H1 (cell line): Measurements from ENCODE around the gene BCL2. TPM values are rescaled to one million over a fixed set of nuclear protein-coding genes. Genes with fewer than 3 reads are reported as not detected.
A peak's percentile ranks its signal among the peaks of the same experiment; 100 is the strongest.

Experiments
- CTCF ChIA-PET: fragments of 300-600 bp; sonication (Branson Sonifier 250); formaldehyde crosslinking; loops from one replicate; lab custom pipeline; 2021; ENCODE audit not compliant: partially characterized antibody; lab: Charles Lee
- POLR2A ChIA-PET: fragments of 300-600 bp; sonication (Branson Sonifier 250); formaldehyde crosslinking; loops from one replicate; lab custom pipeline; 2021; ENCODE audit warnings: inconsistent platforms; ENCODE audit not compliant: partially characterized antibody; lab: Charles Lee
- DNase-seq, 2 experiments: peaks; one replicate each; pipeline versions ENCODE4 v3.0.0 to v3.0.0-alpha.2; 2010 to 2022; ENCODE audit warnings: low spot score in 2 of 2, low read depth in 1 of 2, mixed read lengths in 1 of 2
- FAIRE-seq: peaks from 2 replicates; lab custom pipeline; 2011; peaks lifted over from hg19 to GRCh38; lab: Jason Lieb, UNC
- H2AFZ ChIP-seq: 2 replicates; pipeline ENCODE4 v1.8.1; 2012; ENCODE audit warnings: low read length, inconsistent platforms
- H2AK5ac ChIP-seq: 2 replicates; pipeline ENCODE4 v1.6.1; 2013; ENCODE audit warnings: low read depth, low read length
- H2BK120ac ChIP-seq: replicated peaks from 2 replicates; pipeline ENCODE3; 2013; ENCODE audit warnings: low read depth, low read length, inconsistent platforms
- H2BK12ac ChIP-seq: 2 replicates; pipeline ENCODE4 v1.6.1; 2013; ENCODE audit warnings: low read depth, low read length
- H2BK15ac ChIP-seq: 2 replicates; pipeline ENCODE4 v1.6.1; 2013; ENCODE audit warnings: low read length
- H2BK20ac ChIP-seq: 2 replicates; pipeline ENCODE4 v1.6.1; 2013; ENCODE audit warnings: low read length
- H2BK5ac ChIP-seq: 2 replicates; pipeline ENCODE4 v1.6.1; 2013; ENCODE audit warnings: low read depth, low read length
- H3K14ac ChIP-seq: 2 replicates; pipeline ENCODE4 v1.6.1; 2013; ENCODE audit warnings: inconsistent platforms; ENCODE audit not compliant: insufficient read length
- H3K18ac ChIP-seq: 2 replicates; pipeline ENCODE4 v1.6.1; 2013; ENCODE audit warnings: low read length; ENCODE audit errors: extremely low read depth
- H3K23ac ChIP-seq: 2 replicates; pipeline ENCODE4 v1.6.1; 2013; ENCODE audit warnings: inconsistent platforms; ENCODE audit not compliant: insufficient read length
- H3K23me2 ChIP-seq: 2 replicates; pipeline ENCODE4 v1.6.1; 2013; ENCODE audit warnings: low read depth, low read length
- H3K27ac ChIP-seq: 2 replicates; pipeline ENCODE4 v1.6.1; 2011; ENCODE audit warnings: low read depth, low read length, inconsistent platforms
- H3K27me3 ChIP-seq, 4 experiments: replicated peaks in 1 of 4; 1 replicate in 1 of 4; 2 replicates in 3 of 4; pipeline versions ENCODE4 v1.6.1 to v1.8.1; 2011 to 2013; ENCODE audit warnings: low read length in 3 of 4, mild to moderate bottlenecking in 3 of 4, inconsistent platforms in 2 of 4, mixed read lengths in 2 of 4, moderate library complexity in 1 of 4; ENCODE audit not compliant: control insufficient read depth in 3 of 4, insufficient read depth in 3 of 4; ENCODE audit errors: extremely low read depth in 1 of 4
- H3K36me3 ChIP-seq, 4 experiments: 2 replicates each; pipeline versions ENCODE4 v1.6.1 to v1.8.1; 2011 to 2013; ENCODE audit warnings: mild to moderate bottlenecking in 4 of 4, low read length in 3 of 4, moderate library complexity in 2 of 4, control low read depth in 1 of 4, inconsistent platforms in 1 of 4; ENCODE audit not compliant: insufficient read depth in 4 of 4, control insufficient read depth in 2 of 4
- H3K4ac ChIP-seq: replicated peaks from 2 replicates; pipeline ENCODE3; 2013; ENCODE audit warnings: low read length, low read depth, mixed read lengths, inconsistent platforms; ENCODE audit not compliant: insufficient read length
- H3K4me1 ChIP-seq, 4 experiments: replicated peaks in 1 of 4; 1 replicate in 1 of 4; 2 replicates in 3 of 4; pipeline versions ENCODE4 v1.6.1 to v1.8.1; 2011 to 2013; ENCODE audit warnings: low read length in 3 of 4, inconsistent platforms in 2 of 4, mixed read lengths in 1 of 4; ENCODE audit not compliant: insufficient read depth in 4 of 4, control insufficient read depth in 3 of 4
- H3K4me2 ChIP-seq, 2 experiments: 2 replicates each; pipeline versions ENCODE4 v1.6.1 to v1.8.1; 2011 to 2013; ENCODE audit warnings: low read depth in 2 of 2, low read length in 2 of 2, control low read depth in 1 of 2, inconsistent platforms in 1 of 2, mild to moderate bottlenecking in 1 of 2; ENCODE audit not compliant: insufficient read depth in 1 of 2
- H3K4me3 ChIP-seq, 4 experiments: fragments of 200-600, 300-600 bp in 1 of 4; sonication (generic), shearing (Covaris generic), sonication (Bioruptor Twin) in 1 of 4; 2 replicates each; pipeline versions ENCODE4 v1.5.1 to v1.8.1; 2011 to 2016; ENCODE audit warnings: low read length in 4 of 4, low read depth in 3 of 4, control low read depth in 2 of 4, inconsistent platforms in 2 of 4, mild to moderate bottlenecking in 2 of 4, mixed read lengths in 1 of 4, moderate library complexity in 1 of 4; ENCODE audit not compliant: insufficient read depth in 2 of 4; ENCODE audit errors: extremely low read depth in 1 of 4
- H3K56ac ChIP-seq: replicated peaks from 2 replicates; pipeline ENCODE3; 2013; ENCODE audit warnings: low read depth, mild to moderate bottlenecking, mixed read lengths, low read length, inconsistent platforms; ENCODE audit not compliant: insufficient read length
- H3K79me1 ChIP-seq: 2 replicates; pipeline ENCODE4 v1.6.1; 2013; ENCODE audit warnings: low read depth, low read length, control low read depth
- H3K79me2 ChIP-seq, 2 experiments: 2 replicates each; pipeline versions ENCODE4 v1.6.1 to v1.8.1; 2012 to 2013; ENCODE audit warnings: low read length in 2 of 2, mild to moderate bottlenecking in 2 of 2, inconsistent platforms in 1 of 2; ENCODE audit not compliant: insufficient read depth in 2 of 2, control insufficient read depth in 1 of 2
- H3K9ac ChIP-seq, 4 experiments: replicated peaks in 1 of 4; 1 replicate in 1 of 4; 2 replicates in 3 of 4; pipeline versions ENCODE4 v1.6.1 to v1.8.1; 2011 to 2013; ENCODE audit warnings: low read depth in 3 of 4, low read length in 3 of 4, control low read depth in 2 of 4, mild to moderate bottlenecking in 2 of 4, moderate library complexity in 2 of 4, inconsistent platforms in 1 of 4; ENCODE audit errors: extremely low read depth in 1 of 4
- H3K9me3 ChIP-seq, 2 experiments: 2 replicates each; pipeline versions ENCODE4 v1.6.1 to v1.8.1; 2012 to 2013; ENCODE audit warnings: mild to moderate bottlenecking in 2 of 2, moderate library complexity in 2 of 2, control low read depth in 1 of 2, inconsistent platforms in 1 of 2, low read depth in 1 of 2, low read length in 1 of 2, mixed read lengths in 1 of 2; ENCODE audit not compliant: insufficient read depth in 2 of 2
- H4K20me1 ChIP-seq, 2 experiments: replicated peaks in 1 of 2; 2 replicates each; pipeline versions ENCODE3 to v1.8.1; 2011 to 2013; ENCODE audit warnings: inconsistent platforms in 2 of 2, low read length in 2 of 2, mild to moderate bottlenecking in 1 of 2; ENCODE audit not compliant: insufficient read depth in 2 of 2, control insufficient read depth in 1 of 2
- H4K5ac ChIP-seq: 2 replicates; pipeline ENCODE4 v1.6.1; 2013; ENCODE audit warnings: low read length, low read depth, mixed read lengths, inconsistent platforms; ENCODE audit not compliant: insufficient read length
- H4K8ac ChIP-seq: 2 replicates; pipeline ENCODE4 v1.8.0; 2013; ENCODE audit warnings: mild to moderate bottlenecking, moderate library complexity, low read length, inconsistent platforms; ENCODE audit not compliant: insufficient read depth; ENCODE audit errors: extremely low read depth
- H4K91ac ChIP-seq: replicated peaks from 2 replicates; pipeline ENCODE3; 2013; ENCODE audit warnings: low read length, mixed read lengths, inconsistent platforms; ENCODE audit not compliant: insufficient read length
- BCL11A ChIP-seq, 2 experiments: IDR thresholded peaks; one replicate each; pipeline ENCODE4 v1.6.1; 2011; ENCODE audit warnings: low read depth in 2 of 2, low read length in 2 of 2, mild to moderate bottlenecking in 2 of 2
- FOSL1 ChIP-seq: IDR thresholded peaks from 2 replicates; pipeline ENCODE4 v1.6.1; 2011; ENCODE audit warnings: mild to moderate bottlenecking, low read depth, low read length, moderate library complexity; ENCODE audit not compliant: insufficient read depth
- KDM5A ChIP-seq: fragments of 200-600 bp; IDR thresholded peaks from 2 replicates; pipeline ENCODE4 v1.7.1; 2012; ENCODE audit warnings: mild to moderate bottlenecking, low read length, inconsistent platforms, mixed read lengths
- POLR2A ChIP-seq, 2 experiments: IDR thresholded peaks; 1 replicate in 1 of 2; 2 replicates in 1 of 2; pipeline ENCODE4 v1.6.1; 2011; ENCODE audit warnings: low read depth in 2 of 2, low read length in 2 of 2, mild to moderate bottlenecking in 2 of 2; ENCODE audit errors: control extremely low read depth in 1 of 2
- RXRA ChIP-seq: IDR thresholded peaks from 2 replicates; pipeline ENCODE4 v1.6.1; 2011; ENCODE audit warnings: low read depth, mild to moderate bottlenecking, low read length, moderate library complexity; ENCODE audit not compliant: insufficient read depth
- SAP30 ChIP-seq: fragments of 300-600 bp; sonication (generic); IDR thresholded peaks from 2 replicates; pipeline ENCODE4 v1.7.1; 2012; ENCODE audit warnings: low read length, moderate library complexity, mild to moderate bottlenecking, inconsistent platforms; ENCODE audit not compliant: insufficient read depth, insufficient replicate concordance
- SIX5 ChIP-seq: IDR thresholded peaks from 2 replicates; pipeline ENCODE4 v1.6.1; 2011; ENCODE audit warnings: mild to moderate bottlenecking, low read depth, low read length
- YY1 ChIP-seq: IDR thresholded peaks from 2 replicates; pipeline ENCODE4 v1.6.1; 2011; ENCODE audit warnings: low read depth, mild to moderate bottlenecking, low read length
- WGBS, 2 experiments: shearing (Covaris generic) in 1 of 2; methylation state at CpG; one replicate each; pipeline versions ENCODE4 v1.1.6 to v1.1.7; 2013 to 2015; ENCODE audit warnings: low lambda C conversion rate in 2 of 2, mixed read lengths in 2 of 2, inconsistent platforms in 1 of 2, low coverage in 1 of 2, missing lambda C conversion rate in 1 of 2; ENCODE audit not compliant: insufficient replicate concordance in 2 of 2, insufficient coverage in 1 of 2, insufficient read length in 1 of 2; ENCODE audit errors: extremely low coverage in 1 of 2, missing lambda C conversion rate in 1 of 2; 5-methylcytosine and 5-hydroxymethylcytosine counted together
- polyA plus RNA-seq, 7 experiments: library from polyadenylated mRNA; depleted of rRNA in 3 of 7; stranded (reverse) in 5 of 7; unstranded in 2 of 7; fragments of >200 nt in 5 of 7; fragments of 200-250 nt in 2 of 7; gene quantifications; 1 replicate in 5 of 7; 2 replicates in 1 of 7; 4 replicates in 1 of 7; pipeline versions ENCODE4 v1.2.1 to v1.2.3, GENCODE V29; 2011 to 2013; ENCODE audit warnings: missing spikeins in 2 of 7, mixed read lengths in 2 of 7
- total RNA-seq: library from RNA; stranded (reverse); fragmentation: NEBNext Ultra II Directional; extraction: Animal tissue kit (Norgen Biotek cat#: 25700); gene quantifications from 2 replicates; pipeline ENCODE4 v1.2.1, GENCODE V29; 2021

BCL2 gene
- total and polyA plus RNA-seq, 2 of the 8 experiments (the other 6 are each of a cell fraction or from before 2014, with no cell fraction given) = 0.59 to 4.5 TPM

DNA sequence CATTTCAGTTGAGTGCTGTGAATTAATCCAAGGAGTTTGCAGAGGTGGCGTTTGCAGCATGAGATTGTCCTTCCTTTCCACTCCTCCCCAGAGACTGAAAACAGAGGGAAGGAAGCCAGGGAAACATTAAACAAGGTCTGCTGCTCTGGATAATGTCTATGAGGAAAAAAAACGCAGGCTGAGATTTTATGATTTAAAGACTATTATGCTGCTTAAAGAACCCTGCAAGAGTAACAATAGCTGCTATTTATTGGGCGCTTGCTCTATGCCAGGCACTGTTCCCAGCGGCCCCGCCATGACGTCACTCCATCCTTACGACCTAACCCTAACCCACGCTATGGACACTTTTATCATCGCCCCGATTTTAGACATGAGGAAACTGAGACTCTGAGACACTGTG lies 222.4 kb downstream of the BCL2 start:
- Histone ChIP-seq H3K9me3 (no peaks in the 10 kb centered on the region), H2BK120ac (no peak overlapping the region), H3K4ac (no peak overlapping the region), H2BK5ac (no peak overlapping the region), H4K91ac (no peak overlapping the region), H2AFZ (no peak overlapping the region), H3K14ac (no peak overlapping the region), H2AK5ac (no peak overlapping the region), H3K79me1 (no peaks in the 10 kb centered on the region), H3K4me3 (no peak overlapping the region), H4K8ac (no peak overlapping the region), H3K4me1 (peaks cover 0 to 2% (median 0%) of the 10 kb centered on the region in 4 experiments; a peak in 1 of 7 replicates), H3K36me3 (no peaks in the 10 kb centered on the region), H3K18ac (no peak overlapping the region), H3K9ac (no peak overlapping the region), H2BK15ac (0 out of 2 replicates have a peak overlapping the region, but pooled peaks have one; percentile 8), H2BK12ac (no peak overlapping the region), H3K27me3 (no peaks in the 10 kb centered on the region), H4K5ac (no peak overlapping the region), H3K23me2 (peaks cover 1% of the 10 kb centered on the region; the same call in 1 of the 2 replicates), H3K4me2 (no peak overlapping the region), H4K20me1 (peaks cover 0 to 1% of the 10 kb centered on the region in 2 experiments), H2BK20ac (no peak overlapping the region), H3K23ac (no peak overlapping the region), H3K56ac (no peak overlapping the region), H3K79me2 (no peaks in the 10 kb centered on the region), H3K27ac (no peak overlapping the region)
- POLR2A ChIA-PET = no interaction called here
- DNase-seq (no peak), FAIRE-seq (no peak)
- no peak for TF ChIP-seq RXRA
- no peak for TF ChIP-seq POLR2A (IDR thresholded peaks at IDR 0.05; ENCODE audit: control extremely low read depth in 1 of 2, low read depth in 2 of 2, low read length in 2 of 2)
- TF ChIP-seq SAP30 = no peak
- TF ChIP-seq BCL11A (IDR thresholded peaks at IDR 0.05; ENCODE audit: low read depth in 2 of 2, low read length in 2 of 2) = no peak
- no peak for TF ChIP-seq KDM5A
- TF ChIP-seq SIX5 = no peak
- no peak for TF ChIP-seq FOSL1
- no peak for TF ChIP-seq YY1
- CTCF ChIA-PET = interaction anchor here (0.9 to 2.0 kb wide), 5 partner anchors 9 to 218 kb away, joined by 3 to 6 read pairs (median 3); no protein-coding TSS in a partner anchor
- 84% methylated on average over 10 of the region's 10 CpGs; no CpG with 5 or more reads in 1 of the 2 experiments for WGBS, 2 experiments
